A549 (cell line): ENCODE results near the gene SPPL3. TPM values are rescaled to one million over a fixed set of nuclear protein-coding genes. Genes with fewer than 3 reads are reported as not detected.
A peak's percentile ranks its signal among the peaks of the same experiment; 100 is the strongest.

Experiments
- ATAC-seq, 2 experiments: fragments of 200-7000 bp in 1 of 2; fragments of >200 bp in 1 of 2; cut with Nextera tagmentation in 1 of 2; cut with Tn5 transposase in 1 of 2; 3 replicates each; pipeline versions ENCODE4 v1.8.0 to v1.9.1; 2018 to 2020; ENCODE audit warnings: mild to moderate bottlenecking in 1 of 2, moderate library complexity in 1 of 2
- CTCF ChIA-PET: fragments of 300-600 bp; sonication (Branson Sonifier 250); formaldehyde crosslinking; extraction: SDS; loops from one replicate; lab custom pipeline; 2021; ENCODE audit warnings: antibody characterized with exemption, inconsistent platforms; lab: Yijun Ruan, JAX
- POLR2A ChIA-PET: fragments of 350-600 bp; formaldehyde crosslinking; extraction: SDS; loops from one replicate; lab custom pipeline; 2021; ENCODE audit warnings: antibody characterized with exemption, inconsistent platforms; lab: Yijun Ruan, JAX
- DNase-seq, 2 experiments: peaks; one replicate each; pipeline versions ENCODE4 v3.0.0 to v3.0.0-alpha.2; 2011 to 2016; ENCODE audit warnings: low read depth in 1 of 2, low spot score in 1 of 2
- FAIRE-seq: peaks from 2 replicates; lab custom pipeline; 2011; peaks lifted over from hg19 to GRCh38; lab: Jason Lieb, UNC
- H3K27ac ChIP-seq, 2 experiments: fragments of >200 bp; sonication (Bioruptor Twin); formaldehyde crosslinking; 3 replicates each; pipeline ENCODE4 v1.5.1; 2016 to 2017
- H3K4me1 ChIP-seq: fragments of >200 bp; sonication (Bioruptor Twin); formaldehyde crosslinking; 3 replicates; pipeline ENCODE4 v1.6.1; 2016
- H3K4me2 ChIP-seq: fragments of >200 bp; sonication (Bioruptor Twin); formaldehyde crosslinking; 3 replicates; pipeline ENCODE4 v1.6.1; 2016
- H3K4me3 ChIP-seq: fragments of >200 bp; sonication (Bioruptor Twin); formaldehyde crosslinking; 3 replicates; pipeline ENCODE4 v1.5.1; 2016
- H3K9me3 ChIP-seq: fragments of >200 bp; sonication (Bioruptor Twin); formaldehyde crosslinking; 3 replicates; pipeline ENCODE4 v1.6.1; 2016
- CHD2 ChIP-seq: fragments of 150-350 bp; IDR thresholded peaks from 2 replicates; pipeline ENCODE4 v1.6.1; 2014; ENCODE audit warnings: low read length; ENCODE audit not compliant: partially characterized antibody
- FOSB ChIP-seq: fragments of 250-450 bp; sonication (Bioruptor Pico); IDR thresholded peaks from 2 replicates; pipeline ENCODE4 v1.5.0; 2020; ENCODE audit warnings: mild to moderate bottlenecking, moderate library complexity
- FOXS1 ChIP-seq: fragments of 250-450 bp; sonication (Bioruptor Pico); IDR thresholded peaks from 2 replicates; pipeline ENCODE4 v1.5.0; 2020; ENCODE audit warnings: mild to moderate bottlenecking, moderate library complexity
- HDAC2 ChIP-seq: fragments of 200-600 bp; sonication (generic); IDR thresholded peaks from 2 replicates; pipeline ENCODE4 v1.6.1; 2016
- HOXB5 ChIP-seq: fragments of 250-450 bp; sonication (Bioruptor Pico); IDR thresholded peaks from 2 replicates; pipeline ENCODE4 v1.5.0; 2020; ENCODE audit warnings: mild to moderate bottlenecking, moderate library complexity
- JUN ChIP-seq, 2 experiments: fragments of >200 bp; sonication (Bioruptor Twin); formaldehyde crosslinking; IDR thresholded peaks; 2 replicates in 1 of 2; 3 replicates in 1 of 2; pipeline ENCODE4 v1.6.1; 2016 to 2017
- MAZ ChIP-seq: fragments of 150-350 bp; IDR thresholded peaks from 2 replicates; pipeline ENCODE4 v1.6.1; 2014; ENCODE audit warnings: antibody characterized with exemption, low read depth, low read length, borderline replicate concordance
- NFE2L2 ChIP-seq: fragments of 150-350 bp; conservative IDR thresholded peaks from 2 replicates; pipeline ENCODE4 v1.6.1; 2014; ENCODE audit warnings: low read length
- PBX3 ChIP-seq: IDR thresholded peaks from 2 replicates; pipeline ENCODE4 v1.6.1; 2012
- PHF8 ChIP-seq: fragments of 200-600 bp; sonication (generic); IDR thresholded peaks from 2 replicates; pipeline ENCODE4 v1.6.1; 2016; ENCODE audit warnings: low read depth, mild to moderate bottlenecking, antibody characterized with exemption, moderate library complexity, borderline replicate concordance
- RAD21 ChIP-seq, 2 experiments: fragments of >200 bp in 1 of 2; sonication (Bioruptor Twin) in 1 of 2; formaldehyde crosslinking in 1 of 2; IDR thresholded peaks in 1 of 2; conservative IDR thresholded peaks in 1 of 2; 2 replicates in 1 of 2; 3 replicates in 1 of 2; pipeline ENCODE4 v1.6.1; 2012 to 2018; ENCODE audit warnings: inconsistent platforms in 1 of 2
- RARB ChIP-seq: fragments of 250-450 bp; sonication (Bioruptor Pico); IDR thresholded peaks from 2 replicates; pipeline ENCODE4 v1.8.0; 2021; ENCODE audit warnings: mild to moderate bottlenecking, moderate library complexity
- RCOR1 ChIP-seq: fragments of 150-350 bp; IDR thresholded peaks from 2 replicates; pipeline ENCODE4 v1.6.1; 2014; ENCODE audit warnings: antibody characterized with exemption, low read length, low read depth
- SREBF2 ChIP-seq: fragments of 450-650 bp; IDR thresholded peaks from 2 replicates; pipeline ENCODE4 v1.6.1; 2014; ENCODE audit warnings: mild to moderate bottlenecking, moderate library complexity
- ZFP36 ChIP-seq: fragments of 450-650 bp; IDR thresholded peaks from 2 replicates; pipeline ENCODE4 v1.6.1; 2014; ENCODE audit warnings: borderline replicate concordance; ENCODE audit not compliant: partially characterized antibody
- ZNF302 ChIP-seq: fragments of 250-450 bp; sonication (Bioruptor Pico); IDR thresholded peaks from 2 replicates; pipeline ENCODE4 v1.9.0; 2021; ENCODE audit warnings: inconsistent platforms, mild to moderate bottlenecking, moderate library complexity
- ZSCAN20 ChIP-seq: fragments of 250-450 bp; sonication (Bioruptor Pico); IDR thresholded peaks from 2 replicates; pipeline ENCODE4 v1.8.0; 2022; ENCODE audit warnings: mild to moderate bottlenecking, moderate library complexity
- WGBS: methylation state at CpG from one replicate; pipeline ENCODE4 v1.1.6; 2017; ENCODE audit errors: missing lambda C conversion rate; 5-methylcytosine and 5-hydroxymethylcytosine counted together
- polyA plus RNA-seq, 4 experiments: library from polyadenylated mRNA; depleted of rRNA in 3 of 4; stranded (reverse); fragments of >200 nt; fragmentation: RNase III in 1 of 4; extraction: RNeasy Plus Mini Kit Qiagen cat#74134 plus additional on column Dnase treatment in 1 of 4; gene quantifications; 2 replicates in 3 of 4; 3 replicates in 1 of 4; pipeline ENCODE4 v1.2.3, GENCODE V29; 2011 to 2017
- TF ChIP-seq, protein P1 (sequence below): fragments of >200 bp; sonication (Bioruptor Twin); formaldehyde crosslinking; IDR thresholded peaks from 3 replicates; pipeline ENCODE4 v1.5.1; 2016
- TF ChIP-seq, protein P2 (sequence below): fragments of 200-600 bp; sonication (generic); IDR thresholded peaks from 2 replicates; pipeline ENCODE4 v1.6.1; 2016; ENCODE audit warnings: antibody characterized with exemption, mild to moderate bottlenecking, moderate library complexity

Gene SPPL3
- polyA plus RNA-seq, 2 of the 4 experiments (the other 2 are of a cell fraction): 25.0 to 26.6 TPM

DNA sequence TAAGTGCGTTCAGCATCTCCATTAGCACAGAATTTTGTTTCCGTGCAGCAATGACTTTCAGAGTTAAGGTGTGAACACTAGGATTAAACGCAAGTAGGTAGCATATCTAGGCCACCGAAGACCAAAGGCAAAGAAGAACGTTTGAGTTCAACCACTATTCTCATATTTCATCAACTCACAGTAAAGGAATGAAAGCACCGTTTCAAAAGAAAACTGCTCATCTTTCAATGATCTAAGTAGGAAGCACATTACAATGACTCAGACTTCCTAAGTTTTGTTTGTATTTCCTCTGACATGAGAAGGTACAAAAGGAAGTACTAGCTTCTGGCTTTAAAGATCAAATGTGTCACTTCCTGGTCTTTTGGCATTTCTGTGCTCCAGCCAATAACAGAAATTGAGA, 121.0 kb downstream of the SPPL3 start:
- ChIA-PET CTCF (no interaction called here), POLR2A (no interaction called here)
- no peaks in the 10 kb centered on the region for H3K9me3 ChIP-seq
- no peak for DNase-seq
- ATAC-seq: no peak
- no peak for TF ChIP-seq FOSB (CRISPR knock-in tag)
- TF ChIP-seq MAZ: no peak
- no peak for TF ChIP-seq FOXS1 (CRISPR knock-in tag)
- no peak for TF ChIP-seq HDAC2
- TF ChIP-seq HOXB5 (CRISPR knock-in tag): no peak
- TF ChIP-seq ZNF302 (CRISPR knock-in tag): no peak
- no peak for TF ChIP-seq ZFP36
- TF ChIP-seq, protein P1, sequence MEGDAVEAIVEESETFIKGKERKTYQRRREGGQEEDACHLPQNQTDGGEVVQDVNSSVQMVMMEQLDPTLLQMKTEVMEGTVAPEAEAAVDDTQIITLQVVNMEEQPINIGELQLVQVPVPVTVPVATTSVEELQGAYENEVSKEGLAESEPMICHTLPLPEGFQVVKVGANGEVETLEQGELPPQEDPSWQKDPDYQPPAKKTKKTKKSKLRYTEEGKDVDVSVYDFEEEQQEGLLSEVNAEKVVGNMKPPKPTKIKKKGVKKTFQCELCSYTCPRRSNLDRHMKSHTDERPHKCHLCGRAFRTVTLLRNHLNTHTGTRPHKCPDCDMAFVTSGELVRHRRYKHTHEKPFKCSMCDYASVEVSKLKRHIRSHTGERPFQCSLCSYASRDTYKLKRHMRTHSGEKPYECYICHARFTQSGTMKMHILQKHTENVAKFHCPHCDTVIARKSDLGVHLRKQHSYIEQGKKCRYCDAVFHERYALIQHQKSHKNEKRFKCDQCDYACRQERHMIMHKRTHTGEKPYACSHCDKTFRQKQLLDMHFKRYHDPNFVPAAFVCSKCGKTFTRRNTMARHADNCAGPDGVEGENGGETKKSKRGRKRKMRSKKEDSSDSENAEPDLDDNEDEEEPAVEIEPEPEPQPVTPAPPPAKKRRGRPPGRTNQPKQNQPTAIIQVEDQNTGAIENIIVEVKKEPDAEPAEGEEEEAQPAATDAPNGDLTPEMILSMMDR: no peak
- TF ChIP-seq RARB (CRISPR knock-in tag): no peak
- TF ChIP-seq PHF8: no peak
- no peak for TF ChIP-seq JUN (IDR thresholded peaks at IDR 0.05)
- no peak for TF ChIP-seq PBX3
- no peak for TF ChIP-seq ZSCAN20 (CRISPR knock-in tag)
- TF ChIP-seq SREBF2: no peak
- TF ChIP-seq RAD21 (conservative IDR thresholded peaks at IDR 0.05 in 1 of 2, IDR thresholded peaks at IDR 0.05 in 1 of 2): no peak
- TF ChIP-seq RCOR1: no peak
- TF ChIP-seq NFE2L2: no peak
- no peak overlapping the region for H3K27ac ChIP-seq
- 66% methylated on average over 6 of the region's 6 CpGs for WGBS
- no peak for FAIRE-seq
- no peak overlapping the region for H3K4me2 ChIP-seq
- no peak overlapping the region for H3K4me3 ChIP-seq
- H3K4me1 ChIP-seq: 0 out of 3 replicates have a peak, but pooled peaks cover 3% of the 10 kb centered on the region

- H3K9me3 ChIP-seq: no peaks in the 10 kb centered on the region
- no peak overlapping the region for H3K4me2 ChIP-seq
- no peaks in the 10 kb centered on the region for H3K4me1 ChIP-seq
- TF ChIP-seq, protein P2, sequence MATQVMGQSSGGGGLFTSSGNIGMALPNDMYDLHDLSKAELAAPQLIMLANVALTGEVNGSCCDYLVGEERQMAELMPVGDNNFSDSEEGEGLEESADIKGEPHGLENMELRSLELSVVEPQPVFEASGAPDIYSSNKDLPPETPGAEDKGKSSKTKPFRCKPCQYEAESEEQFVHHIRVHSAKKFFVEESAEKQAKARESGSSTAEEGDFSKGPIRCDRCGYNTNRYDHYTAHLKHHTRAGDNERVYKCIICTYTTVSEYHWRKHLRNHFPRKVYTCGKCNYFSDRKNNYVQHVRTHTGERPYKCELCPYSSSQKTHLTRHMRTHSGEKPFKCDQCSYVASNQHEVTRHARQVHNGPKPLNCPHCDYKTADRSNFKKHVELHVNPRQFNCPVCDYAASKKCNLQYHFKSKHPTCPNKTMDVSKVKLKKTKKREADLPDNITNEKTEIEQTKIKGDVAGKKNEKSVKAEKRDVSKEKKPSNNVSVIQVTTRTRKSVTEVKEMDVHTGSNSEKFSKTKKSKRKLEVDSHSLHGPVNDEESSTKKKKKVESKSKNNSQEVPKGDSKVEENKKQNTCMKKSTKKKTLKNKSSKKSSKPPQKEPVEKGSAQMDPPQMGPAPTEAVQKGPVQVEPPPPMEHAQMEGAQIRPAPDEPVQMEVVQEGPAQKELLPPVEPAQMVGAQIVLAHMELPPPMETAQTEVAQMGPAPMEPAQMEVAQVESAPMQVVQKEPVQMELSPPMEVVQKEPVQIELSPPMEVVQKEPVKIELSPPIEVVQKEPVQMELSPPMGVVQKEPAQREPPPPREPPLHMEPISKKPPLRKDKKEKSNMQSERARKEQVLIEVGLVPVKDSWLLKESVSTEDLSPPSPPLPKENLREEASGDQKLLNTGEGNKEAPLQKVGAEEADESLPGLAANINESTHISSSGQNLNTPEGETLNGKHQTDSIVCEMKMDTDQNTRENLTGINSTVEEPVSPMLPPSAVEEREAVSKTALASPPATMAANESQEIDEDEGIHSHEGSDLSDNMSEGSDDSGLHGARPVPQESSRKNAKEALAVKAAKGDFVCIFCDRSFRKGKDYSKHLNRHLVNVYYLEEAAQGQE: no peak
- TF ChIP-seq CHD2 (no peak), JUN (IDR thresholded peaks at IDR 0.05) (no peak)
- TF ChIP-seq, all 56 proteins: peak for 0
- ATAC-seq: peak in 1 of 2 experiments; percentile 64; a peak in 3 of 6 replicates
- FAIRE-seq: no peak
- 84% methylated on average over 7 of the region's 7 CpGs for WGBS
- CTCF ChIA-PET: interaction anchor here (0.6 to 1.0 kb wide), 2 partner anchors 28 to 37 kb away, joined by 3 read pairs; no protein-coding TSS in a partner anchor
- no peak for DNase-seq
- no peak overlapping the region for H3K4me3 ChIP-seq
- POLR2A ChIA-PET: no interaction called here
- H3K27ac ChIP-seq: no peak overlapping the region
Observed at GRCh38 chr12:120775862-120776552, 128.2 kb downstream of the SPPL3 start.
